Measurements from ENCODE around the gene UBE2L5.
"Not testable (repeated sequence)": the region's sequence is repeated elsewhere in the genome, so short reads cannot be mapped to it uniquely, and the experiment has no call there.

GRCh38 chr13:30451476-30451875, 29.2 kb downstream of the UBE2L5 start:
- not testable (repeated sequence) for TF ChIP-seq CTCF, POLR2A (IDR thresholded peaks at IDR 0.05)

All from thyroid gland (tissue), 4 donors.